ENCODE results near the gene DST.

DNA sequence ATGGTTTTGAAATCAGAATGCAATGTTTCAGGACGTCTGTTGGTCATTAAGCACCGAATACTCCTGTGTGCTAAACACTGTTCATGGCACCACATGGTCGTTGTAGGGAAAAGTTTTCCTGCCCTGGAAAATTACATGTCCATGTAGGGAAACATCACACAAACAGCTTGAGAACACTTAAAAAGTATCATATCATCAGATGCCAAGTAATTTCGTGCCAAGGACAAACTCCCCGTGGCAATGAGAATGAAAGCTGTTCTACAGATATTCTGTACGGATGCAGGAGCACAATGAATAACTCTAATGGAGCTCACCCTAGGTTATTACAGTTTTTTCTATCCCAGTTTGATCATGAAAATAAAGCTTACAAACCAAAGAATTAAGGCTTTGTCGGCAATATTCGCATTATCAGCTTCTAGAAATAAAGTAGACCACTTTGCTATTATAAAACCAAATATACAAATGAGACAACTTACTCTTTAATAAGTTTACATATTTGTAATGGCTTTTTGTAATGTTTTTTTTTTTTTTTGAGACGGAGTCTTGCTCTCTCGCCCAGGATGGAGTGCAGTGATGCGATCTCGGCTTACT, 4.6 kb upstream of the DST start:
- TF ChIP-seq GABPA (IDR thresholded peaks at IDR 0.05; ENCODE audit: borderline replicate concordance, insufficient read depth, low read length) = no peak
- no peak for TF ChIP-seq EP300 (IDR thresholded peaks at IDR 0.05; ENCODE audit: borderline replicate concordance in 1 of 2, low read depth in 2 of 2, low read length in 2 of 2)
- TF ChIP-seq TEAD4 (IDR thresholded peaks at IDR 0.05; ENCODE audit: low read depth, low read length) = no peak
- no peak for TF ChIP-seq POLR2A (IDR thresholded peaks at IDR 0.05; ENCODE audit: control extremely low read depth in 1 of 2, low read depth in 2 of 2, low read length in 2 of 2)
- TF ChIP-seq, protein P1, sequence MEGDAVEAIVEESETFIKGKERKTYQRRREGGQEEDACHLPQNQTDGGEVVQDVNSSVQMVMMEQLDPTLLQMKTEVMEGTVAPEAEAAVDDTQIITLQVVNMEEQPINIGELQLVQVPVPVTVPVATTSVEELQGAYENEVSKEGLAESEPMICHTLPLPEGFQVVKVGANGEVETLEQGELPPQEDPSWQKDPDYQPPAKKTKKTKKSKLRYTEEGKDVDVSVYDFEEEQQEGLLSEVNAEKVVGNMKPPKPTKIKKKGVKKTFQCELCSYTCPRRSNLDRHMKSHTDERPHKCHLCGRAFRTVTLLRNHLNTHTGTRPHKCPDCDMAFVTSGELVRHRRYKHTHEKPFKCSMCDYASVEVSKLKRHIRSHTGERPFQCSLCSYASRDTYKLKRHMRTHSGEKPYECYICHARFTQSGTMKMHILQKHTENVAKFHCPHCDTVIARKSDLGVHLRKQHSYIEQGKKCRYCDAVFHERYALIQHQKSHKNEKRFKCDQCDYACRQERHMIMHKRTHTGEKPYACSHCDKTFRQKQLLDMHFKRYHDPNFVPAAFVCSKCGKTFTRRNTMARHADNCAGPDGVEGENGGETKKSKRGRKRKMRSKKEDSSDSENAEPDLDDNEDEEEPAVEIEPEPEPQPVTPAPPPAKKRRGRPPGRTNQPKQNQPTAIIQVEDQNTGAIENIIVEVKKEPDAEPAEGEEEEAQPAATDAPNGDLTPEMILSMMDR (IDR thresholded peaks at IDR 0.05; ENCODE audit: control extremely low read depth in 1 of 3, insufficient read depth in 1 of 3, low read depth in 1 of 3, low read length in 3 of 3) = no peak
- no peak for TF ChIP-seq BCL11A (IDR thresholded peaks at IDR 0.05; ENCODE audit: low read depth in 2 of 2, low read length in 2 of 2)
